Right atrium auricular region (tissue), 2 donors: ENCODE data around the gene YTHDC2. TPM values are rescaled to one million over a fixed set of nuclear protein-coding genes. Genes with fewer than 3 reads are reported as not detected.

ENCODE experiments used
- DNase-seq: peaks from one replicate; pipeline ENCODE4 v3.0.0-alpha.2; 2019; ENCODE audit warnings: low spot score
- H3K27ac ChIP-seq, 2 donors: fragments of 200-600 bp; sonication (generic); 1 replicate in 1 of 2; 2 replicates in 1 of 2; pipeline ENCODE4 v1.5.1; 2016 to 2019
- H3K27me3 ChIP-seq, 2 donors: fragments of 200-600 bp; sonication (generic); one replicate each; pipeline versions ENCODE4 v1.5.1 to v1.6.0; 2017 to 2019
- H3K36me3 ChIP-seq: fragments of 200-600 bp; sonication (generic); one replicate; pipeline ENCODE4 v1.5.1; 2016
- H3K4me1 ChIP-seq, 2 donors: fragments of 200-600 bp; sonication (generic); one replicate each; pipeline versions ENCODE4 v1.5.1 to v1.6.0; 2017 to 2019
- H3K4me3 ChIP-seq, 2 donors: fragments of 200-600 bp; sonication (generic); 1 replicate in 1 of 2; 2 replicates in 1 of 2; pipeline ENCODE4 v1.5.1; 2017 to 2019; ENCODE audit warnings: mild to moderate bottlenecking in 1 of 2, moderate library complexity in 1 of 2
- H3K9me3 ChIP-seq, 2 donors: fragments of 200-600 bp; sonication (generic); one replicate each; pipeline ENCODE4 v1.5.1; 2019
- total RNA-seq, 2 donors: library from RNA; depleted of rRNA; stranded (reverse); fragments of >200 nt; gene quantifications; one replicate each; pipeline ENCODE4 v1.1.0, GENCODE V29; 2016
- TF ChIP-seq, protein P1 (sequence below), 2 donors: fragments of 200-600 bp; sonication (generic); IDR thresholded peaks; one replicate each; pipeline ENCODE4 v1.5.1; 2019; ENCODE audit warnings: antibody characterized with exemption in 2 of 2

YTHDC2 gene
- total RNA-seq, 2 donors from 2014 or later: 7.8 to 12.1 TPM

- no peaks in the 10 kb centered on the region for H3K4me1 ChIP-seq
- TF ChIP-seq, protein P1, sequence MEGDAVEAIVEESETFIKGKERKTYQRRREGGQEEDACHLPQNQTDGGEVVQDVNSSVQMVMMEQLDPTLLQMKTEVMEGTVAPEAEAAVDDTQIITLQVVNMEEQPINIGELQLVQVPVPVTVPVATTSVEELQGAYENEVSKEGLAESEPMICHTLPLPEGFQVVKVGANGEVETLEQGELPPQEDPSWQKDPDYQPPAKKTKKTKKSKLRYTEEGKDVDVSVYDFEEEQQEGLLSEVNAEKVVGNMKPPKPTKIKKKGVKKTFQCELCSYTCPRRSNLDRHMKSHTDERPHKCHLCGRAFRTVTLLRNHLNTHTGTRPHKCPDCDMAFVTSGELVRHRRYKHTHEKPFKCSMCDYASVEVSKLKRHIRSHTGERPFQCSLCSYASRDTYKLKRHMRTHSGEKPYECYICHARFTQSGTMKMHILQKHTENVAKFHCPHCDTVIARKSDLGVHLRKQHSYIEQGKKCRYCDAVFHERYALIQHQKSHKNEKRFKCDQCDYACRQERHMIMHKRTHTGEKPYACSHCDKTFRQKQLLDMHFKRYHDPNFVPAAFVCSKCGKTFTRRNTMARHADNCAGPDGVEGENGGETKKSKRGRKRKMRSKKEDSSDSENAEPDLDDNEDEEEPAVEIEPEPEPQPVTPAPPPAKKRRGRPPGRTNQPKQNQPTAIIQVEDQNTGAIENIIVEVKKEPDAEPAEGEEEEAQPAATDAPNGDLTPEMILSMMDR (IDR thresholded peaks at IDR 0.05): no peak
- H3K36me3 ChIP-seq: no peaks in the 10 kb centered on the region
- H3K27ac ChIP-seq: no peak overlapping the region
- no peaks in the 10 kb centered on the region for H3K9me3 ChIP-seq
- H3K4me3 ChIP-seq: no peak overlapping the region
- no peaks in the 10 kb centered on the region for H3K27me3 ChIP-seq
- no peak for DNase-seq
Measured at GRCh38 chr5:113615708-113616107, 102.2 kb downstream of the YTHDC2 start.

DNA sequence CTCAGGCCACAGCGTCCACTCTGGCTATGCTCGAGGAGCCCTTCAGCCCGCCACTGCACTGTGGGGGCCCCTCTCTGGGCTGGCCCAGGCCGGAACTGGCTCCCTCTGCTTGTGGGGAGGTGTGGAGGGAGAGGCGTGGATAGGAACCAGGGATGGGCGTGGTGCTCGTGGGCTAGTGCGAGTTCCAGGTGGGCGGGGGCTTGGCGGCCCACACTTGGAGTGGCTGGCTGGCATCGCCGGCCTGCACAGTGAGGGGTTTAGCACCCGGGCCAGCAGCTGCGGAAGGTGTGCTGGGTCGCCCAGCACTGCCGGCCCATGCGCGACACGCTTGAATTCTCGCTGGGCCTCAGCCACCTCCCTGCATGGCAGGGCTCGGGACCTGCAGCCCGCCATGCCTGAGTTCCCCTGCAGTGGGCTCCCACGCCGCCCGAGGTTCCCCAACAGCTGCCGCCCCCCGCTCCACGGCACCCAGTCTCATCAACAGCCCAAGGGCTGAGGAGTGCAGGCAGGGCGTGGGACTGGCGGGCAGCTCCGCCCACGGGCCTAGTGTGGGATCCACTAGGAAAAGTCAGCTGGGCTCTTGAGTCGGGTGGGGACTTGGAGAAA lies 103.8 kb downstream of the YTHDC2 start:
- no peak for DNase-seq
- TF ChIP-seq, protein P1 (IDR thresholded peaks at IDR 0.05): no peak
- Histone ChIP-seq H3K27ac (no peak overlapping the region), H3K36me3 (no peaks in the 10 kb centered on the region), H3K27me3 (no peaks in the 10 kb centered on the region), H3K9me3 (no peaks in the 10 kb centered on the region), H3K4me1 (no peaks in the 10 kb centered on the region), H3K4me3 (no peak overlapping the region)

GRCh38 chr5:113632996-113633395 lies 119.5 kb downstream of the YTHDC2 start:
- H3K27ac ChIP-seq: no peak overlapping the region
- no peak for DNase-seq
- no peaks in the 10 kb centered on the region for H3K4me1 ChIP-seq
- H3K9me3 ChIP-seq: no peaks in the 10 kb centered on the region
- H3K4me3 ChIP-seq: no peak overlapping the region
- no peaks in the 10 kb centered on the region for H3K27me3 ChIP-seq
- H3K36me3 ChIP-seq: no peaks in the 10 kb centered on the region
- TF ChIP-seq, protein P1 (IDR thresholded peaks at IDR 0.05): no peak

DNA sequence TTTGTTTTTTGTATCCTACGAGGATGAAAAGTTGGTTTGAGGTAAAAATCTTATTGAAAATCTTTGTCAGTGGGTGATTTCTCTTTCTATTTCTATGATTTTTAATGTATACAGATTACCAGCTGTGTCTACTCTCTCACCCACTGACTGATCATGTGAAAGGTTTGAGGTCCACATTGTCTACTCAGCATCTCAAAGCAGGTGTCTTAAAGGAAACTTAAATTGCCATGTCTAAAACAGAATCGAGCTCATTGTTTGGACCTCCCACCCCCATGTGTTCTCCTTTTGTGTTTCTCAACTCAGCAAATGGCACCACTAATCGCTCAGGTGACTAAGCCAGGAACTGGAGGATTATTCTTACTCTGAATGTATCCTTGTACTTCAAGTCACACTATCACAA lies 121.5 kb downstream of the YTHDC2 start:
- no peak for DNase-seq
- TF ChIP-seq, protein P1 (IDR thresholded peaks at IDR 0.05): no peak
- H3K27ac ChIP-seq: no peak overlapping the region
- no peak overlapping the region for H3K4me3 ChIP-seq
- H3K27me3 ChIP-seq: no peaks in the 10 kb centered on the region
- H3K36me3 ChIP-seq: no peaks in the 10 kb centered on the region
- H3K9me3 ChIP-seq: no peaks in the 10 kb centered on the region
- H3K4me1 ChIP-seq: no peaks in the 10 kb centered on the region

GRCh38 chr5:113641715-113642114 lies 128.2 kb downstream of the YTHDC2 start:
- Histone ChIP-seq H3K27me3 (no peaks in the 10 kb centered on the region), H3K27ac (no peak overlapping the region), H3K4me3 (no peak overlapping the region), H3K9me3 (no peaks in the 10 kb centered on the region), H3K36me3 (no peaks in the 10 kb centered on the region), H3K4me1 (no peaks in the 10 kb centered on the region)
- DNase-seq: no peak
- TF ChIP-seq, protein P1 (IDR thresholded peaks at IDR 0.05): no peak

Other genes starting within 250 kb of the YTHDC2 start
- not detected for gene TSSK1B, start 78.7 kb upstream of the YTHDC2 start, total RNA-seq
- 10 to 100 TPM; 28.8 to 31.7 TPM for gene MCC, start 25.2 kb upstream of the YTHDC2 start, total RNA-seq